Measurements from ENCODE around the gene CA9.

DNA sequence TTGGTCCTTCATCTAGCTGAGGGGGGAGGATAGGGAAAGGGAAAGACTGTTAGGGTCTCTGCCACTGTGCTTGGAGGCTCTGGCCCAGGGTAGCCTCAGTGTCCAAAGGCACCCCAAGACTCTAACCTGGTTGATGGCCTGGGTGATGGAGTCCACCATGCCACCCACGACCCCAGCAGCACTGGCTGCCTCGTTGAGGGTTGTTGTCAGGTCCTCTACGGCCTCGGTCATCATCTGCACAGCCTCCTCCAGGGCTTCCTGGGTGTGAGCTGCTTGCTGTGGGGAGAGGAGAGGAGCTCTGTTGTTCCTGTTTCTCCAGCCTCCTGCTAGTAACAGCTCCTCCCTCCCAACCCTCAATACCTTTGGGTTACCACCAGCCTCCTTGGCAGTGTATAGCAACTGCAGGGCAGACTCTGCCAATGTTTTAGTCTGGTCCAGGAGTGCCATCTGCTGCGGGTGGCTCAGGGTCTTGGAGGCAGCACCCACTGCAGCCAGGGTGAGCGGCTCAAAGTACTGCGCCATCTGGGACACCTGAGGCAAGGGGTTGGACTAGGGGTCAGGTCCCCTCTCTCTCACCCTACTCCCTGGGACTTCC is 32.2 kb downstream of the CA9 start:
- TF ChIP-seq, protein P1, sequence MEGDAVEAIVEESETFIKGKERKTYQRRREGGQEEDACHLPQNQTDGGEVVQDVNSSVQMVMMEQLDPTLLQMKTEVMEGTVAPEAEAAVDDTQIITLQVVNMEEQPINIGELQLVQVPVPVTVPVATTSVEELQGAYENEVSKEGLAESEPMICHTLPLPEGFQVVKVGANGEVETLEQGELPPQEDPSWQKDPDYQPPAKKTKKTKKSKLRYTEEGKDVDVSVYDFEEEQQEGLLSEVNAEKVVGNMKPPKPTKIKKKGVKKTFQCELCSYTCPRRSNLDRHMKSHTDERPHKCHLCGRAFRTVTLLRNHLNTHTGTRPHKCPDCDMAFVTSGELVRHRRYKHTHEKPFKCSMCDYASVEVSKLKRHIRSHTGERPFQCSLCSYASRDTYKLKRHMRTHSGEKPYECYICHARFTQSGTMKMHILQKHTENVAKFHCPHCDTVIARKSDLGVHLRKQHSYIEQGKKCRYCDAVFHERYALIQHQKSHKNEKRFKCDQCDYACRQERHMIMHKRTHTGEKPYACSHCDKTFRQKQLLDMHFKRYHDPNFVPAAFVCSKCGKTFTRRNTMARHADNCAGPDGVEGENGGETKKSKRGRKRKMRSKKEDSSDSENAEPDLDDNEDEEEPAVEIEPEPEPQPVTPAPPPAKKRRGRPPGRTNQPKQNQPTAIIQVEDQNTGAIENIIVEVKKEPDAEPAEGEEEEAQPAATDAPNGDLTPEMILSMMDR (IDR thresholded peaks at IDR 0.05): no peak
- no peak for TF ChIP-seq POLR2A (IDR thresholded peaks at IDR 0.05; ENCODE audit: low read depth)

Measured in esophagus muscularis mucosa (tissue), 3 donors.